ENCODE measurements around the gene LRRTM4.
"Not testable (repeated sequence)": the region's sequence is repeated elsewhere in the genome, so short reads cannot be mapped to it uniquely, and the experiment has no call there.

The LRRTM4 gene

GRCh38 chr2:77155511-77155910 lies 366.7 kb downstream of the LRRTM4 start:
- no peak for DNase-seq

- no peak for DNase-seq
Observed at GRCh38 chr2:77149565-77149964, 372.6 kb downstream of the LRRTM4 start.

GRCh38 chr2:77147153-77147552 lies 375.0 kb downstream of the LRRTM4 start:
- DNase-seq, result no peak

- DNase-seq, result no peak
Observed at GRCh38 chr2:77144772-77145171, 377.4 kb downstream of the LRRTM4 start.

- no peak for DNase-seq
Observed at GRCh38 chr2:77142141-77142540, 380.0 kb downstream of the LRRTM4 start.

GRCh38 chr2:77128479-77128878 lies 393.7 kb downstream of the LRRTM4 start:
- not testable (repeated sequence) for DNase-seq

GRCh38 chr2:77127345-77127744 lies 394.8 kb downstream of the LRRTM4 start:
- DNase-seq, result no peak

- DNase-seq, result no peak
Observed at GRCh38 chr2:77121518-77121917, 400.7 kb downstream of the LRRTM4 start.

GRCh38 chr2:77119333-77119732 lies 402.8 kb downstream of the LRRTM4 start:
- DNase-seq, result no peak

- DNase-seq, result no peak
Observed at GRCh38 chr2:77108915-77109314, 413.3 kb downstream of the LRRTM4 start.

GRCh38 chr2:77105008-77105407 lies 417.2 kb downstream of the LRRTM4 start:
- DNase-seq, result no peak

GRCh38 chr2:77104554-77104953 lies 417.6 kb downstream of the LRRTM4 start:
- DNase-seq, result no peak

- no peak for DNase-seq
Observed at GRCh38 chr2:77102927-77103326, 419.2 kb downstream of the LRRTM4 start.

- DNase-seq, result no peak
Observed at GRCh38 chr2:77101796-77102452, 420.3 kb downstream of the LRRTM4 start.

GRCh38 chr2:77099961-77100360 lies 422.2 kb downstream of the LRRTM4 start:
- DNase-seq, result no peak

GRCh38 chr2:77095525-77095924 lies 426.7 kb downstream of the LRRTM4 start:
- DNase-seq, result not testable (repeated sequence)

GRCh38 chr2:77095096-77095495 lies 427.1 kb downstream of the LRRTM4 start:
- no peak for DNase-seq

- not testable (repeated sequence) for DNase-seq
Observed at GRCh38 chr2:77088424-77088823, 433.8 kb downstream of the LRRTM4 start.

- no peak for DNase-seq
Observed at GRCh38 chr2:77087987-77088414, 434.2 kb downstream of the LRRTM4 start.

GRCh38 chr2:77086478-77086877 lies 435.7 kb downstream of the LRRTM4 start:
- DNase-seq, result no peak

- DNase-seq, result no peak
Observed at GRCh38 chr2:77086051-77086450, 436.1 kb downstream of the LRRTM4 start.

- DNase-seq, result no peak
Observed at GRCh38 chr2:77085561-77085960, 436.6 kb downstream of the LRRTM4 start.

GRCh38 chr2:77081597-77081996 lies 440.6 kb downstream of the LRRTM4 start:
- no peak for DNase-seq

- DNase-seq, result no peak
Observed at GRCh38 chr2:77064324-77064723, 457.9 kb downstream of the LRRTM4 start.

GRCh38 chr2:77054938-77055337 lies 467.2 kb downstream of the LRRTM4 start:
- no peak for DNase-seq
